Measurements from ENCODE around the gene PIGB.

DNA sequence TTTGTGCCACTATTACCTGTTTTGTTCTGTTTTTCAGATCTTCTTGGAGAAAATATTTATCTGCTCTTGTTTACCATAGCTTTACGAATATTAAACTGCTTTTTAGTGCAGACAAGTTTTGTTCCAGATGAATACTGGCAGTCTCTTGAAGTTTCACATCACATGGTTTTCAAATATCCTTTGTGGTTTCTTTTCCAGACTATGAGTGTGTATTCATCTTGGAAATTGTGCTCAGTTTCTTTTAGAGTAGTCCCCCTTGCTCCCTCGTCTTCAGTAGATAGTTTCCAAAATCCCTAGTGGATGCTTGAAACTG is 1.2 kb downstream of the PIGB start:
- TF ChIP-seq EZH2 (IDR thresholded peaks at IDR 0.05) (no peak), POLR2AphosphoS5 (IDR thresholded peaks at IDR 0.05; ENCODE audit: borderline replicate concordance, low read depth, low read length) (no peak), FOXP2 (optimal IDR thresholded peaks at IDR 0.05; ENCODE audit: control extremely low read depth, extremely low read length, insufficient read depth) (no peak)

All from SK-N-MC (cell line).